ENCODE measurements around the gene CCT6B.

The CCT6B gene

GRCh38 chr17:34909040-34909439 lies 52.2 kb downstream of the CCT6B start:
- Histone ChIP-seq H2AFZ (ENCODE audit: low read depth, low read length) (no peak overlapping the region), H3K36me3 (replicated peaks; ENCODE audit: low read depth, low read length) (no peaks in the 10 kb centered on the region), H3K79me2 (ENCODE audit: low read length) (no peaks in the 10 kb centered on the region), H3K4me3 (ENCODE audit: low read length) (no peak overlapping the region), H3K27ac (ENCODE audit: low read length) (no peak overlapping the region), H4K20me1 (ENCODE audit: insufficient read depth, low read length) (no peaks in the 10 kb centered on the region), H3K4me2 (ENCODE audit: low read length) (no peak overlapping the region), H3K9ac (ENCODE audit: low read length) (no peak overlapping the region), H3K9me3 (ENCODE audit: insufficient read depth, low read length) (no peaks in the 10 kb centered on the region), H3K27me3 (ENCODE audit: low read depth, low read length) (peaks cover 16% of the 10 kb centered on the region), H3K4me1 (ENCODE audit: low read length) (peaks cover 16% of the 10 kb centered on the region)
- no peak for TF ChIP-seq CTCF (IDR thresholded peaks at IDR 0.05; ENCODE audit: low read depth, low read length)

GRCh38 chr17:34902831-34903547 lies 58.3 kb downstream of the CCT6B start:
- H3K4me3 ChIP-seq (ENCODE audit: low read length): no peak overlapping the region
- no peaks in the 10 kb centered on the region for H3K4me1 ChIP-seq (ENCODE audit: low read length)
- no peaks in the 10 kb centered on the region for H3K9me3 ChIP-seq (ENCODE audit: insufficient read depth, low read length)
- TF ChIP-seq CTCF (IDR thresholded peaks at IDR 0.05; ENCODE audit: low read depth, low read length): no peak
- no peak for TF ChIP-seq EZH2phosphoT487 (IDR thresholded peaks at IDR 0.05; ENCODE audit: low read depth)
- H3K79me2 ChIP-seq (ENCODE audit: low read length): no peaks in the 10 kb centered on the region
- H4K20me1 ChIP-seq (ENCODE audit: insufficient read depth, low read length): no peaks in the 10 kb centered on the region
- no peak overlapping the region for H3K27ac ChIP-seq (ENCODE audit: low read length)
- no peaks in the 10 kb centered on the region for H3K36me3 ChIP-seq (replicated peaks; ENCODE audit: low read depth, low read length)
- H2AFZ ChIP-seq (ENCODE audit: low read depth, low read length): no peak overlapping the region
- peaks cover 70% of the 10 kb centered on the region for H3K27me3 ChIP-seq (ENCODE audit: low read depth, low read length)
- no peak overlapping the region for H3K9ac ChIP-seq (ENCODE audit: low read length)
- no peak overlapping the region for H3K4me2 ChIP-seq (ENCODE audit: low read length)

- Histone ChIP-seq H3K4me3 (ENCODE audit: low read length) (no peak overlapping the region), H3K36me3 (replicated peaks; ENCODE audit: low read depth, low read length) (no peaks in the 10 kb centered on the region), H3K27ac (ENCODE audit: low read length) (no peak overlapping the region), H3K4me1 (ENCODE audit: low read length) (no peaks in the 10 kb centered on the region), H3K9me3 (ENCODE audit: insufficient read depth, low read length) (no peaks in the 10 kb centered on the region), H3K27me3 (ENCODE audit: low read depth, low read length) (peaks cover 87% of the 10 kb centered on the region), H3K9ac (ENCODE audit: low read length) (no peak overlapping the region), H2AFZ (ENCODE audit: low read depth, low read length) (no peak overlapping the region), H3K79me2 (ENCODE audit: low read length) (no peaks in the 10 kb centered on the region), H4K20me1 (ENCODE audit: insufficient read depth, low read length) (no peaks in the 10 kb centered on the region), H3K4me2 (ENCODE audit: low read length) (no peak overlapping the region)
- TF ChIP-seq EZH2phosphoT487 (IDR thresholded peaks at IDR 0.05; ENCODE audit: low read depth) (no peak), CTCF (IDR thresholded peaks at IDR 0.05; ENCODE audit: low read depth, low read length) (no peak)
These were observed 61.5 kb downstream of the CCT6B start for GRCh38 chr17:34899643-34900291.

- no peak overlapping the region for H2AFZ ChIP-seq (ENCODE audit: low read depth, low read length)
- no peaks in the 10 kb centered on the region for H3K79me2 ChIP-seq (ENCODE audit: low read length)
- no peak overlapping the region for H3K4me3 ChIP-seq (ENCODE audit: low read length)
- H3K36me3 ChIP-seq (replicated peaks; ENCODE audit: low read depth, low read length): no peaks in the 10 kb centered on the region
- no peaks in the 10 kb centered on the region for H4K20me1 ChIP-seq (ENCODE audit: insufficient read depth, low read length)
- H3K9me3 ChIP-seq (ENCODE audit: insufficient read depth, low read length): no peaks in the 10 kb centered on the region
- no peak overlapping the region for H3K4me2 ChIP-seq (ENCODE audit: low read length)
- no peak for TF ChIP-seq EZH2phosphoT487 (IDR thresholded peaks at IDR 0.05; ENCODE audit: low read depth)
- TF ChIP-seq CTCF (IDR thresholded peaks at IDR 0.05; ENCODE audit: low read depth, low read length): no peak
- peaks cover 70% of the 10 kb centered on the region for H3K27me3 ChIP-seq (ENCODE audit: low read depth, low read length)
- H3K27ac ChIP-seq (ENCODE audit: low read length): no peak overlapping the region
- no peaks in the 10 kb centered on the region for H3K4me1 ChIP-seq (ENCODE audit: low read length)
- H3K9ac ChIP-seq (ENCODE audit: low read length): no peak overlapping the region
These were observed 65.9 kb downstream of the CCT6B start for GRCh38 chr17:34895383-34895782.
